Activated CD4-positive, alpha-beta T cell treated with anti-CD3 and anti-CD28 coated beads, Interleukin-2, amount 50 U/mL, for 16 hours (primary cell): ENCODE data around the gene MGLL.

Source experiments
- DNase-seq: peaks from one replicate; pipeline ENCODE4 v3.0.0-alpha.2; 2020

The MGLL gene

GRCh38 chr3:127646501-127647046, 175.7 kb downstream of the MGLL start:
- DNase-seq, result no peak

- DNase-seq, result no peak
Observed at GRCh38 chr3:127645371-127646015, 176.8 kb downstream of the MGLL start.

- DNase-seq, result no peak
Observed at GRCh38 chr3:127644641-127645370, 177.5 kb downstream of the MGLL start.

GRCh38 chr3:127640042-127640355, 182.3 kb downstream of the MGLL start:
- no peak for DNase-seq

- DNase-seq, result no peak
Observed at GRCh38 chr3:127639173-127640041, 182.9 kb downstream of the MGLL start.
